Subcutaneous abdominal adipose tissue (tissue), 5 donors: ENCODE data around the gene SLBP.

Experiments
- H3K27ac ChIP-seq: one replicate; pipeline ENCODE4 v1.7.0; 2013; ENCODE audit warnings: low read depth, mild to moderate bottlenecking, inconsistent platforms, low read length, moderate library complexity
- H3K27me3 ChIP-seq, 5 donors: one replicate each; pipeline ENCODE4 v1.7.0; 2013; ENCODE audit warnings: low read length in 5 of 5, inconsistent platforms in 1 of 5; ENCODE audit not compliant: control insufficient read depth in 5 of 5, insufficient read depth in 4 of 5
- H3K36me3 ChIP-seq, 5 donors: one replicate each; pipeline ENCODE4 v1.7.0; 2013; ENCODE audit warnings: low read length in 5 of 5; ENCODE audit not compliant: control insufficient read depth in 5 of 5, insufficient read depth in 5 of 5
- H3K4me1 ChIP-seq, 5 donors: one replicate each; pipeline ENCODE4 v1.7.0; 2013; ENCODE audit warnings: low read length in 5 of 5, mild to moderate bottlenecking in 3 of 5, moderate library complexity in 1 of 5; ENCODE audit not compliant: control insufficient read depth in 5 of 5, insufficient read depth in 5 of 5
- H3K4me3 ChIP-seq, 5 donors: one replicate each; pipeline ENCODE4 v1.7.0; 2013; ENCODE audit warnings: low read length in 5 of 5, low read depth in 1 of 5
- H3K9ac ChIP-seq, 5 donors: one replicate each; pipeline ENCODE4 v1.7.0; 2013; ENCODE audit warnings: low read length in 5 of 5, mild to moderate bottlenecking in 4 of 5, moderate library complexity in 3 of 5
- H3K9me3 ChIP-seq, 5 donors: one replicate each; pipeline ENCODE4 v1.7.0; 2013; ENCODE audit warnings: low read length in 5 of 5; ENCODE audit not compliant: control insufficient read depth in 5 of 5
- donor health status: healthy.
- donor health status: healthy.
- donor health status: healthy.
- donor health status: healthy.
- donor health status: healthy.

Gene SLBP

DNA sequence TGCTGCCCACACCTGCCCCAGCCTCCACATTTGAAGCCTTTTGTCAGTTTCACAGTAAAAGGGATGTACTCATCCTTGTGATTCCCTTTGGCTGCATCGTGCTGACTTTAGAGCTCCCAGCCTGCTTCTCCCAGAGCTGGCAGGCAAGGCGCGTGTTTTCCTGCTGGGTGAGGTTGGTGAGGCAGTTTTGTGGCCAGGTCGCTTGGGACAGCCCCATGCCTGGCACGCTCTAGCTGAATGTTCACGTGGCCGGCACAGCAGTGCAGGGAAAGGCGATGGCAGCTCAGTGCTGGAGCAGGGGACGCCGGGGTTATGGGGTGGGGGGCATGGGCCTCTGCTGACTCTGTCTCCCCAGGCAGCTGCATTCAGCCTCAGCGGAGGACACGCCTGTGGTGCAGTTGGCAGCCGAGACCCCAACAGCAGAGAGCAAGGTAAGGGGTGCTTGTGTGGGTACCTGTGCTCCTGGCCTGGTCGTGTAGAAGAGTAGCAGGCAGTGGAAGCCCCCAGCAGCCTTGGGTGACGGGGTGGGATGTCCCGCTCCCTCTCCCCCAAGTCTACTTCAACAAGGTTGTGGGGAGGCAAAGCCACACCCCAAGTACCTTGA lies 18.5 kb upstream of the SLBP start:
- H3K36me3 ChIP-seq: peaks cover 5 to 48% (median 33%) of the 10 kb centered on the region in 5 donors

DNA sequence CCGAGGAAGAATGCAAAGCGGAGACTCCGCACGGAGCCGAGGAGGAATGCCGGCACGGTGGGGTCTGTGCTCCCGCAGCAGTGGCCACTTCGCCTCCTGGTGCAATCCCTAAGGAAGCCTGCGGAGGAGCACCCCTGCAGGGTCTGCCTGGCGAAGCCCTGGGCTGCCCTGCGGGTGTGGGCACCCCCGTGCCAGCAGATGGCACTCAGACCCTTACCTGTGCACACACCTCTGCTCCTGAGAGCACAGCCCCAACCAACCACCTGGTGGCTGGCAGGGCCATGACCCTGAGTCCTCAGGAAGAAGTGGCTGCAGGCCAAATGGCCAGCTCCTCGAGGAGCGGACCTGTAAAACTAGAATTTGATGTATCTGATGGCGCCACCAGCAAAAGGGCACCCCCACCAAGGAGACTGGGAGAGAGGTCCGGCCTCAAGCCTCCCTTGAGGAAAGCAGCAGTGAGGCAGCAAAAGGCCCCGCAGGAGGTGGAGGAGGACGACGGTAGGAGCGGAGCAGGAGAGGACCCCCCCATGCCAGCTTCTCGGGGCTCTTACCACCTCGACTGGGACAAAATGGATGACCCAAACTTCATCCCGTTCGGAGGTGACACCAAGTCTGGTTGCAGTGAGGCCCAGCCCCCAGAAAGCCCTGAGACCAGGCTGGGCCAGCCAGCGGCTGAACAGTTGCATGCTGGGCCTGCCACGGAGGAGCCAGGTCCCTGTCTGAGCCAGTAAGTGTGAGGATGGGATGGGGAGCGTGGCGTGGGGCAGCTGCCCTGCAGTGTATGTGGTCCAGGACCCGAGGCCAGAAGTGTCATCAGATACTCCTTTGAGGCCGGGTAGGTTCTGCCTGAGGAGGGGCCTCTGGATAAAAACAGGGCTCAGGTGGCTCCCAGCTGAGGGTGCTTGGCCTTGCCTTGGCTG lies 16.2 kb upstream of the SLBP start:
- Histone ChIP-seq H3K4me1 (peaks cover 0 to 49% (median 36%) of the 10 kb centered on the region in 5 donors), H3K36me3 (peaks cover 5 to 44% (median 28%) of the 10 kb centered on the region in 5 donors), H3K4me3 (peak overlapping the region in 3 of 5 donors; percentile 20 to 55 (median 47)), H3K9me3 (no peaks in the 10 kb centered on the region), H3K27ac (peak overlapping the region; percentile 61), H3K27me3 (no peaks in the 10 kb centered on the region), H3K9ac (peak overlapping the region in 3 of 5 donors; percentile 6 to 58 (median 31))

More for the DNA sequence above, 18.5 kb upstream of the SLBP start:
- Histone ChIP-seq H3K4me1 (peaks cover 0 to 42% (median 36%) of the 10 kb centered on the region in 5 donors), H3K27me3 (no peaks in the 10 kb centered on the region), H3K27ac (no peak overlapping the region), H3K4me3 (no peak overlapping the region), H3K9ac (no peak overlapping the region), H3K9me3 (no peaks in the 10 kb centered on the region)

DNA sequence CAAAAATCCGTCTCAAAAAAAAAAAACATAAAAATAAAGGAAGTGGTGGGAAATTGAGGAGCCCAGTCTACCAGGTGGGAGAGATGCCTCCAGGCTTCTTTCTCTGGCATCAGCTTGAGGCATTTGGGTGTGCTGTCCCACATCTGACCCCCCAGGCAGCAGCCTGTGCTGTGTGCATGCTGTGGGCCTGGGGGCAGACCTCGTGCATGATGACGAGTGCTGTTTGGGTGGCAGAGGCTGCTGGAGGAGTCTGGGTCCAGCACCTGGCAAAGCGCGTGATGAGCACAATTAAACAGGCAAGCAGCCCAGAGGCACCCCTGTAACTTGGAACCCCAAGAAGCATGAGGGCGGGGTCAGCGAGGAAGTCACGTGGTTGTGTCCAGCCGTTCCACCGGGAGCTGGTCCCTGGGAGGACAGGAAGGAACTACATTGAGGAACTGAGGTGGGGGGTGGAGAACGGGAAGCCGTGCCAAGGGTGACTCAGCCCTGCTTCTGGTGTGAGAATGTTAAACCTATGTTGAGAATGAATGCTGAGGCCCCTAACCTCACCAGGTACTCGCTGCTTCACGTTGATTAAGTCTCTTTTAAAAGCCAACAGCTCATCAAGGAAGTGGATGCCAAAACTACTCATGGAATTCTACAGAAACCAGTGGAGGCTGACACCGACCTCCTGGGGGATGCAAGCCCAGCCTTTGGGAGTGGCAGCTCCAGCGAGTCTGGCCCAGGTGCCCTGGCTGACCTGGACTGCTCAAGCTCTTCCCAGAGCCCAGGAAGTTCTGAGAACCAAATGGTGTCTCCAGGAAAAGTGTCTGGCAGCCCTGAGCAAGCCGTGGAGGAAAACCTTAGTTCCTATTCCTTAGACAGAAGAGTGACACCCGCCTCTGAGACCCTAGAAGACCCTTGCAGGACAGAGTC lies 15.3 kb upstream of the SLBP start:
- peaks cover 0 to 59% (median 43%) of the 10 kb centered on the region in 5 donors for H3K4me1 ChIP-seq
- H3K27me3 ChIP-seq: no peaks in the 10 kb centered on the region
- no peaks in the 10 kb centered on the region for H3K9me3 ChIP-seq
- peak overlapping the region; percentile 61 for H3K27ac ChIP-seq
- peaks cover 5 to 37% (median 22%) of the 10 kb centered on the region in 5 donors for H3K36me3 ChIP-seq
- H3K4me3 ChIP-seq: peak overlapping the region in 4 of 5 donors; percentile 20 to 55 (median 40)
- peak overlapping the region in 2 of 5 donors; percentile 8 to 58 for H3K9ac ChIP-seq

DNA sequence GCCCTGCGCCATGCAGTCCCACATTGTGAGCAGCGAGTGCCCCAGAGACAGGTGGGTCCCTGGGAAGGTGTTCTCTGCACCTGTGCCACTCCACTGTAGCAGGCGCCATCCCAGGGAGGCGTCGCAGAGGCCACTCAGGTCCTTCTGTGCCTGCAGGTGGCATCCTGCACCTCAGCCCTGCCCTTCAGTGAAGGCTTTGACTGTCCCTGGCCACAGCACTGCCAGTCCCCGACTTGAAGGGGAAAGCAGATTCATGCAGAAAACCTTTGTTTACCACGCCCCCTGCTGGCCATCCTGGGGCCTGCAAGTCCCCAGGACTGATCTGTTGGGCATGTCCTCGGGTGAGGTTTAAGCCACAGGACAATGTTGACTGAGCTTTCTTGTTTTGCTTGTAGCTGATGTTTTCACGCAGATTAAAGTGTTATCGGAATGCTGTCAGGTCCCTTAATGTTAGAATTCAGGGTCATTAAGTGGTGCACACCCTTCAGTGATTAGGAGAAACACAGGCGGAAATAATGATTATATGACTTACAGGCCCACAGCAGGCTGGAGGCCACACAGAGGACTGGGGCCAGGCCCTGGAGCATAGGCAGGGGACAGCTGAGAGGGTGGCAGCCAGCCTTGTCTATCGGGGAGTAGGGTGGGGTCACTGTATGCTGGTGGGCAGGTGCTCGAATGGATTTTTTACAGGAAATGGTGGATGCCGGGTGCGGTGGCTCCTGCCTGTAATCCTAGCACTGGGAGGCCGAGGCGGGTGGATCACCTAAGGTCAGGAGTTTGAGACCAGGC lies 14.2 kb upstream of the SLBP start:
- H3K4me1 ChIP-seq: peaks cover 2 to 67% (median 52%) of the 10 kb centered on the region in 5 donors
- H3K27ac ChIP-seq: peak overlapping the region; percentile 50
- H3K36me3 ChIP-seq: peaks cover under 1 to 28% (median 18%) of the 10 kb centered on the region in 5 donors
- no peak overlapping the region for H3K9ac ChIP-seq
- H3K4me3 ChIP-seq: no peak overlapping the region
- H3K27me3 ChIP-seq: no peaks in the 10 kb centered on the region
- no peaks in the 10 kb centered on the region for H3K9me3 ChIP-seq

DNA sequence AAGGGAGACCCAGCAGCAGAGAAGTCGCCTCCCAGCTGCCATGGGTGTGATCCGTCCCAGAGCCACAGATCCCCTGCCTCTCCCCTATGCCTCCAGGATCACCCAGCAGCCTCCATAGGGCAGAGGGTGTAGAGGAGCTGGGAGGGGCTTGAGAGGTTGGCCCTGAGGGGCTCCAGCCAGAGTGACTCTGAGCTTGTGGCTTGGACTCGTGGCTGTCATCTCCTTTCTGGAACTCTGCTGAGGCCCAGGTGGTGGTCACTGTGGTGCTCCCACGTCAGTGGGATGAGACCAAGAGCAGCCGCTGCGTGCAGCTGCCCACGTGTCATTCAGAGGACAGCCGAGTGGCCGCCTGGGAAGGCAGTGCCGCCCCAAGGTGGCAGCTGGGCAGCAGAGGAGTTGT lies 13.4 kb upstream of the SLBP start:
- Histone ChIP-seq H3K4me1 (peaks cover 2 to 69% (median 53%) of the 10 kb centered on the region in 5 donors), H3K36me3 (peaks cover 0 to 22% (median 12%) of the 10 kb centered on the region in 5 donors), H3K27me3 (no peaks in the 10 kb centered on the region), H3K9me3 (no peaks in the 10 kb centered on the region), H3K9ac (no peak overlapping the region), H3K4me3 (no peak overlapping the region), H3K27ac (no peak overlapping the region)

DNA sequence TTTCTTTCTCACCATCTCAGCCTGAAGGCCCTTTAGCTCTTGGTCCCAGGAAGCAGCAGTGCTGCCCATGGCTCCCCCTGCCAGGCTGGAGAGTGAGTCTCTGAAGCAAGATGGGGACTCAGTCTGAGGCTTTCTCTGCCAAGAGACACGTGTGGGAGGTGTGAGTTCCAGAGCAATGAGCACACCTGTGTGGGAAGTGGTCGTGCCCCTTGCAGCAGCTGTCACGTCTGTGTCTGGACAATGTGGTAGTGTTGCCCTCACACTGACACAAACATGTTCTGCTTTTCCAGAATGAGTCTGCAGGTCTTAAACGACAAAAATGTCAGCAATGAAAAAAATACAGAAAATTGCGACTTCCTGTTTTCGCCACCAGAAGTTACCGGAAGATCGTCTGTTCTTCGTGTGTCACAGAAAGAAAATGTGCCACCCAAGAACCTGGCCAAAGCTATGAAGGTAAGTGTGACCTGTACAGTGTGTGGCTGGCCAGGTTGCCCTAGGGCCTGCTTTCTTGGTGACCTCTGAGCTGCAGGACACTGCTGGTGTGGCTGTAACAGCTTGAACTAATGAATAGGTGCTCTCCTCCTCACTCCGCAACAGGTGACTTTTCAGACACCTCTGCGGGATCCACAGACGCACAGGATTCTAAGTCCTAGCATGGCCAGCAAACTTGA lies 11.1 kb upstream of the SLBP start:
- Histone ChIP-seq H3K9ac (peak overlapping the region in 1 of 5 donors; percentile 35), H3K36me3 (peaks cover 0 to 18% (median 8%) of the 10 kb centered on the region in 5 donors), H3K27ac (no peak overlapping the region), H3K4me3 (peak overlapping the region in 1 of 5 donors; percentile 59), H3K9me3 (no peaks in the 10 kb centered on the region), H3K4me1 (peaks cover 2 to 67% (median 56%) of the 10 kb centered on the region in 5 donors), H3K27me3 (no peaks in the 10 kb centered on the region)

DNA sequence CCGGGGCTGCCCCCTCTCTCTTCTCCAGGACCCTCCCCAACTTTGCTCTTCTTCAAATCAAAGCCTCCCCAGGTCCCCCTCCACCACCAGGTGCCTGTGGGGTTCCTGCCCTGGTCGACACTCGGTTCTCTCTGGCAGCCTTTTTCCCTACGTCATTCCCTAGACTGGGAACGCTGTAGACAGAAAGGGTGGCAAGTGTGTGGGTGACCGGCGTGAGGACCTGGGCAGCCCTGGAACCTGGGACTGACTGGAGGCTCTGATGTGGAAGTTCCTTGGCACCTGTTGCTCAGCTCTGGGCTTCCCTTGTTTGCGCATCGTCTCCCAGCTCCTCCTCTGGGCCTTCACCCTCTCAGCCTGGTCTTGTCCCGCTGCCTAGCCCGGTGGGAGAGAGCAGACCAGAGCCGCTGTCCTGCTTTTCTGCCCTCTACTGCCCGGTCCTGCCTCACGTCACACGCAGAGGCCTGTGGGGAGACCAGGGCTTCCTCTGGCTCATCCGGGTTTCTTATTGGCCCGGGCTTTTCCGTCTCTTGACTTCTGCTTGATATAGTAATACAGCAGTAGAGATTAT lies 10.5 kb upstream of the SLBP start:
- Histone ChIP-seq H3K27me3 (no peaks in the 10 kb centered on the region), H3K9me3 (no peaks in the 10 kb centered on the region), H3K27ac (no peak overlapping the region), H3K4me3 (no peak overlapping the region), H3K4me1 (peaks cover 2 to 66% (median 52%) of the 10 kb centered on the region in 5 donors), H3K36me3 (peaks cover 0 to 21% (median 12%) of the 10 kb centered on the region in 5 donors), H3K9ac (peak overlapping the region in 1 of 5 donors; percentile 53)

DNA sequence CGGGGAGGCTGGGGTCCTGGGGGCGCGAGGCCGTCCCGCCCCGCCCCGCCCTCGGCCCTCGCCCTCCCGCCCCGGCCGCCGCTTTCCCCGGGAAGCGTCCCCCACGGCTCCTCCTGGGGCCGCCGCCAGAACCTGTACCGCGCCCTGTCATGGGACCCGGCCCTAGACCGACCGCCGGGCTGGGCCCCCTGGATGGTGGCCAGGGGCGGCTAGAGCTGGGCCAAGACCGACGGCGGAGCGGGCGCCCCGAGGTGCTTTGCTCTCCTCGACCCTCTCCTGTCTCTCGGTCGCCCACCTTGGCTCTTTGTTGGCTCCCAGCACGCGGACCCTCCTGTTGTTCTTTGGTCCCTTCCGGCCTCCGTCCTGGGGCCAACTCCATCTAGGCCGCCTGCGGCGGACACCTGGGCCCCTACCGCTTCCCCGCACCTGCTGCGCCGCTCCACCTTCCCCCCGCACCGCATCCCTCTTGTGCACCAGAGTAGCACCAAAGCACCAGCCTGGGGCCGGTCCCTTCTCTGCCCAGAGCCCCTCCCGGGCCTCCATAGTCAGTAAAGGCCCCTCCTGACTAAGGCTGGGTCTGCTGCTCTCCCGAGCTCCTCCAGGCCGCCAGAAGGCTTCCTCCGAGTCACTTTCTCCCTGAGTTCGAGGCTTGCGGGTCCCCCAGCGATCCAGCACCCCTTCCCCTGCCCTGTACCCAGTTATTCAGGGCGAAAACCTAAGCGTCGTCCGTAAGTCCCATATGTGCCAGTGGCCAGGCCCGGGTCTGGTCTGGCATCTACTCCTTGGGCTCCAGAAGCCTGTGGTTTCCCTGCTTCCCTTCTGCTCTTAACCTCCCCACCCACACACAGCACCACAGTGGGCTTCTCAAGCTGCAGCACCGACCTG lies 9.8 kb upstream of the SLBP start:
- Histone ChIP-seq H3K36me3 (peaks cover 0 to 29% (median 15%) of the 10 kb centered on the region in 5 donors), H3K27ac (no peak overlapping the region), H3K27me3 (no peaks in the 10 kb centered on the region), H3K4me3 (peak overlapping the region in 3 of 5 donors; percentile 39 to 84 (median 48)), H3K9me3 (no peaks in the 10 kb centered on the region), H3K9ac (peak overlapping the region in 3 of 5 donors; percentile 0 to 53 (median 47)), H3K4me1 (peaks cover 2 to 59% (median 47%) of the 10 kb centered on the region in 5 donors)
